AG04449 (cell line): ENCODE data around the gene TCAP.

Experiments
- CTCF ChIA-PET: fragments of 350-600 bp; formaldehyde crosslinking; extraction: SDS; loops from one replicate; lab custom pipeline; 2021; ENCODE audit warnings: antibody characterized with exemption; lab: Yijun Ruan, JAX
- POLR2A ChIA-PET: fragments of 400-600, 350-600 bp; formaldehyde crosslinking; extraction: SDS; loops from one replicate; lab custom pipeline; 2020; ENCODE audit warnings: antibody characterized with exemption, inconsistent platforms; lab: Yijun Ruan, JAX
- DNase-seq: peaks from one replicate; pipeline ENCODE4 v3.0.0-alpha.2; 2010; ENCODE audit warnings: low read depth, low spot score
- H3K4me3 ChIP-seq: 2 replicates; pipeline ENCODE4 v1.5.1; 2011; ENCODE audit warnings: low read depth, mild to moderate bottlenecking, control low read depth, low read length
- CTCF ChIP-seq: IDR thresholded peaks from one replicate; pipeline ENCODE4 v1.5.1; 2011; ENCODE audit warnings: mild to moderate bottlenecking, moderate library complexity, low read length, control low read depth, inconsistent platforms; ENCODE audit not compliant: insufficient read depth; ENCODE audit errors: missing control alignments

TCAP gene

GRCh38 chr17:39670746-39671145 is 5.6 kb downstream of the TCAP start:
- CTCF ChIA-PET, result interaction anchor here (1.0 to 9.2 kb wide), 9 partner anchors 8 to 134 kb away, joined by 3 to 237 read pairs (median 4); partner anchors contain the start of gene PPP1R1B

GRCh38 chr17:39671651-39672521 is 6.7 kb downstream of the TCAP start:
- peak; percentile 72 for TF ChIP-seq CTCF
- ChIA-PET CTCF (interaction anchor here (0.6 to 9.2 kb wide), 16 partner anchors 9 to 126 kb away, joined by 3 to 237 read pairs (median 4); partner anchors contain the start of gene PPP1R1B), POLR2A (interaction anchor here (1.6 kb wide), 1 partner anchor 58 kb away, joined by 3 read pairs; the partner anchor contains the start of gene MIEN1)
- H3K4me3 ChIP-seq, result no peak overlapping the region
- no peak for DNase-seq

More at GRCh38 chr17:39670746-39671145, 5.6 kb downstream of the TCAP start:
- no peak for DNase-seq
- no peak for TF ChIP-seq CTCF
- POLR2A ChIA-PET, result interaction anchor here (1.6 kb wide), 1 partner anchor 60 kb away, joined by 3 read pairs; the partner anchor contains the start of gene MIEN1
- no peak overlapping the region for H3K4me3 ChIP-seq

GRCh38 chr17:39672522-39673334 is 7.6 kb downstream of the TCAP start:
- TF ChIP-seq CTCF, result no peak
- DNase-seq, result no peak
- CTCF ChIA-PET, result interaction anchor here (0.9 to 9.2 kb wide), 11 partner anchors 8 to 125 kb away, joined by 3 to 237 read pairs (median 6); partner anchors contain the start of gene PPP1R1B
- H3K4me3 ChIP-seq, result no peak overlapping the region
- POLR2A ChIA-PET, result interaction anchor here (0.5 to 1.6 kb wide), 2 partner anchors 10 to 58 kb away, joined by 3 read pairs; partner anchors contain the start of gene MIEN1

DNA sequence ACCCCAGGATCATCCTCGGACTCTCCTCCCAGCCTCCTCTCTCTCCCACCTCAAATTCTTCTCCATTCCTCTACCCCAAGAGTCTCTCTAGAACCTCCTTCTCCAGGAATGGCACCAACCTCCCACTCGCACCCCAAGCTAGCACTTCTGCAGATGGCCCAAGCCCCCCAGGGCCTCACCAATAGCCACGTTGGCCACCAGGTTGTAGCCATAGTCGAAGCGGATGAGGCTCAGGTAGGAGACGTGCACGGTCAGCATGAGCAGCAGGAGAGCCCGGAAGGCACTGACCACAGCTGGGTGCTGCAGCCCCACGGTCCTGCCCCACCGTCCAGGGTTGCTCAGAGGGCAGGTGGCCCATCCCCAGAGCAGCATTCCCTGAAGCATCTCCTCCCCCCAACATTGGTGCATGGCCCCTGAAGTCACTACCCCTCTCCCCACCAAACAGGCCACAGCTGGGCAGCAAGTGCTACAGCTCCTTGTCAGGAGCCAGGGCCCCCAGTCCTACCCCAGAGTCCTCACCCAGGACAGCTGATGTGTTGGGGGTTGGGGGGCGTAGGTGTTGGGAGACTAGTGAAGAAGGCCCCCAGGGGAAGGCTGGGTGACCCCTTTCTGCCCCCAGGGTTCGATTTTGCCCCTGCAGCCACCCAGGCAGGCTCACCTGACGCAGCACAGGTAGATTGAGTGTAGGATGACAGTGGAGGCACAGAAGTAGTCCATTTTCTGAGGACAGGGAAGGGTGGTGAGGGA is 8.4 kb downstream of the TCAP start:
- H3K4me3 ChIP-seq, result no peak overlapping the region
- CTCF ChIA-PET, result interaction anchor here (1.5 to 9.2 kb wide), 5 partner anchors 12 to 51 kb away, joined by 3 to 237 read pairs (median 8); partner anchors contain the start of gene PPP1R1B
- no peak for TF ChIP-seq CTCF
- POLR2A ChIA-PET, result interaction anchor here (0.5 kb wide), 1 partner anchor 9 kb away, joined by 3 read pairs; no protein-coding TSS in a partner anchor
- DNase-seq, result no peak

GRCh38 chr17:39674179-39674578 is 9.0 kb downstream of the TCAP start:
- POLR2A ChIA-PET, result no interaction called here

More at GRCh38 chr17:39674179-39674578, 9.0 kb downstream of the TCAP start:
- CTCF ChIA-PET, result interaction anchor here (4.3 to 9.2 kb wide), 3 partner anchors 21 to 53 kb away, joined by 16 to 237 read pairs (median 55); partner anchors contain the start of gene PPP1R1B
- no peak for DNase-seq
- TF ChIP-seq CTCF, result no peak
- H3K4me3 ChIP-seq, result no peak overlapping the region
